Measurements from ENCODE around the gene VPS37C. TPM values are rescaled to one million over a fixed set of nuclear protein-coding genes. Genes with fewer than 3 reads are reported as not detected.

Gene VPS37C
- total RNA-seq, 1 experiment from 2014 or later, result 19.0 TPM

DNA sequence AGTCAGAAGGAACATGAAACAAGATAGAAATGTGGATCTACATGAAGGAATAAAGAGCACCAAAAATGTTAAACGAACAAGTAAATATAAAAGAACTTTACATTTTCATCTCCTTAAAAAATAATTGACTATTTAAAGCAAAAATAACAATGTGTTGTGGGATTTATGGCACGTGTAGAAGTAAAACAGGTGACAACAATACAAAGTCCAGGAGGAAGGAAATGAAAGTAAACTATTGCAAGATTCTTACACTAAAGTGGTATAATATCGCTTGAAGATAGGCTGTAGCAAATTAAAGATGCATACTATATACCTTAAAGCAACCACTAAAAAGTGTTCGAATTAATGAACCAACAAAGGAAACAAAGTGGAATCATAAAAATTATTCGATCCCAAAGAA lies 5.5 kb downstream of the VPS37C start:
- H3T11ph ChIP-seq (ENCODE audit: low read length), result no peak overlapping the region
- H3K18ac ChIP-seq (ENCODE audit: insufficient read length, low read depth, low read length), result no peak overlapping the region
- peaks cover 3% of the 10 kb centered on the region; the same call in 1 of the 2 replicates for H3K79me2 ChIP-seq (ENCODE audit: insufficient read depth, low read length)
- no peak overlapping the region for H3K27ac ChIP-seq (ENCODE audit: insufficient read length, low read depth, low read length)
- no peaks in the 10 kb centered on the region for H3K23me2 ChIP-seq (ENCODE audit: insufficient read length, low read depth, low read length, poor library complexity, severe bottlenecking)
- H4K20me1 ChIP-seq (ENCODE audit: control insufficient read depth, insufficient read depth, insufficient read length), result no peaks in the 10 kb centered on the region
- Mint-ChIP-seq H3K27ac (no peak overlapping the region), H3K36me3 (ENCODE audit: insufficient read depth in 1 of 3, low read depth in 3 of 3) (peaks cover 9 to 26% (median 20%) of the 10 kb centered on the region in 3 experiments), H3K9me3 (peaks cover 3 to 11% of the 10 kb centered on the region in 2 experiments; a peak in 3 of 5 replicates), H3K4me3 (no peak overlapping the region), H3K27me3 (ENCODE audit: low read depth) (no peaks in the 10 kb centered on the region), H3K4me1 (peaks cover 47 to 53% of the 10 kb centered on the region in 2 experiments)
- no peak overlapping the region for H3K4me2 ChIP-seq (ENCODE audit: insufficient read depth, insufficient read length, low read length)
- no peak overlapping the region for H2AK5ac ChIP-seq (ENCODE audit: insufficient read length, low read length)
- H2BK20ac ChIP-seq (ENCODE audit: low read depth, low read length, poor library complexity, severe bottlenecking), result no peak overlapping the region
- H3K23ac ChIP-seq (ENCODE audit: insufficient read length, low read depth, low read length), result no peak overlapping the region
- no peak overlapping the region for H2BK12ac ChIP-seq (ENCODE audit: insufficient read length, low read depth, low read length)
- H3K4ac ChIP-seq (ENCODE audit: low read depth, low read length), result no peak overlapping the region
- H3K14ac ChIP-seq (ENCODE audit: insufficient read depth, low read length), result no peak overlapping the region
- H2BK120ac ChIP-seq (ENCODE audit: low read depth, low read length, poor library complexity, severe bottlenecking), result no peak overlapping the region
- no peak overlapping the region for H3K56ac ChIP-seq (ENCODE audit: insufficient read length, low read depth, low read length)
- H2BK5ac ChIP-seq (ENCODE audit: insufficient read length, low read length), result no peak overlapping the region
- H3K27me3 ChIP-seq (ENCODE audit: insufficient read depth, low read length), result no peaks in the 10 kb centered on the region
- H4K91ac ChIP-seq (ENCODE audit: insufficient read length, low read depth, low read length), result no peak overlapping the region
- no peak overlapping the region for H2BK15ac ChIP-seq (ENCODE audit: low read depth, low read length)
- no CpG with 5 or more reads among the region's 5 CpGs for WGBS (ENCODE audit: extremely low coverage, insufficient read length, low lambda C conversion rate)
- H3K79me1 ChIP-seq (ENCODE audit: insufficient read depth, low read depth, low read length, poor library complexity, severe bottlenecking), result peaks cover 3% of the 10 kb centered on the region
- TF ChIP-seq, protein P1, sequence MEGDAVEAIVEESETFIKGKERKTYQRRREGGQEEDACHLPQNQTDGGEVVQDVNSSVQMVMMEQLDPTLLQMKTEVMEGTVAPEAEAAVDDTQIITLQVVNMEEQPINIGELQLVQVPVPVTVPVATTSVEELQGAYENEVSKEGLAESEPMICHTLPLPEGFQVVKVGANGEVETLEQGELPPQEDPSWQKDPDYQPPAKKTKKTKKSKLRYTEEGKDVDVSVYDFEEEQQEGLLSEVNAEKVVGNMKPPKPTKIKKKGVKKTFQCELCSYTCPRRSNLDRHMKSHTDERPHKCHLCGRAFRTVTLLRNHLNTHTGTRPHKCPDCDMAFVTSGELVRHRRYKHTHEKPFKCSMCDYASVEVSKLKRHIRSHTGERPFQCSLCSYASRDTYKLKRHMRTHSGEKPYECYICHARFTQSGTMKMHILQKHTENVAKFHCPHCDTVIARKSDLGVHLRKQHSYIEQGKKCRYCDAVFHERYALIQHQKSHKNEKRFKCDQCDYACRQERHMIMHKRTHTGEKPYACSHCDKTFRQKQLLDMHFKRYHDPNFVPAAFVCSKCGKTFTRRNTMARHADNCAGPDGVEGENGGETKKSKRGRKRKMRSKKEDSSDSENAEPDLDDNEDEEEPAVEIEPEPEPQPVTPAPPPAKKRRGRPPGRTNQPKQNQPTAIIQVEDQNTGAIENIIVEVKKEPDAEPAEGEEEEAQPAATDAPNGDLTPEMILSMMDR (conservative IDR thresholded peaks at IDR 0.05), result no peak
- H4K8ac ChIP-seq (replicated peaks; ENCODE audit: insufficient read length, low read depth, low read length), result no peak overlapping the region
- H3K4me1 ChIP-seq (ENCODE audit: insufficient read depth, low read length), result no peaks in the 10 kb centered on the region
- H2AFZ ChIP-seq (ENCODE audit: low read length), result no peak overlapping the region
- DNase-seq, result no peak
- H3K9ac ChIP-seq (ENCODE audit: extremely low read depth, insufficient read length, low read length), result no peak overlapping the region
- H4K5ac ChIP-seq (ENCODE audit: insufficient read length, low read depth, low read length), result no peak overlapping the region
- no peaks in the 10 kb centered on the region for H3K9me3 ChIP-seq (ENCODE audit: control insufficient read depth, low read depth, low read length)
